Measurements from ENCODE around the gene CELA3A.
"Not testable (repeated sequence)": the region's sequence is repeated elsewhere in the genome, so short reads cannot be mapped to it uniquely, and the experiment has no call there.

Gene CELA3A

DNA sequence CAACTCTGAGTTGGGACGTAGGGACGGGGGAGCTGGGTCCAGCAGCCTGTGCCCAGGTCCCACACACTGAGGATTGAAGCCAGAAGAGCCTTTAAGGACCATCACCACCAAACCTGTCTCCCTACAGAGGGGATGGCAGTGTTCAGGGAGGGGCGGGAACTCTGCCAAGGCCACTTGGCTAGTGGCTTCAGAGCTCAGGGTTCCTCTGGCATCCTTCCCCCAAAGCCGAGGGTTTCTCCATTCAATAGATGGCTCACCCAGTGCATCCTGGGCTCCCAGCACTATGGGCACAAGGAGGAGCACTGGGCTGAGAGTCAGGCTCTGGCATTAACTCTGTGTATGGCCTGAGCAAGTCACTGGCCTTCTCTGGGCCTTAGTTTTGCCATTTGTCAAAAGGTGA is 20.2 kb upstream of the CELA3A start:
- DNase-seq (ENCODE audit: low read depth in 2 of 2) = not testable (repeated sequence)

DNA sequence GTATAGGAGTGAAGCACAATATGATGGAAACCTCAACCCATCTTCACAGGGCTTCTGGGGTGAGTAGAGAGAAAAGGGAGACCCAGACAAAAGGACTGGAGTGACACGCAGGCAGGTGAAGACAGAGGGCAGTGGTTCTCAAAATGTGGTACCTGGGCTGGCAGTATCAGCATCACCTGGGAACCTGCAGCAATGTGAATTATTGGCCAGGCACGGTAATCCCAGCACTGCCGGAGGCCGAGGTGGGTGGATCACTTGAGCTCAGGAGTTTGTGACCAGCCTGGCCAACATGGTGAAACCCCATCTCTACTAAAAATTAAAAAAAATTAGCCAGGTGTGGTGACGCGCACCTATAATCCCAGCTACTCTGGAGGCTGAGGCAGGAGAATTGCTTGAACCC is 19.3 kb upstream of the CELA3A start:
- DNase-seq (ENCODE audit: low read depth in 2 of 2) = not testable (repeated sequence)

GRCh38 chr1:21983539-21983938 is 17.9 kb upstream of the CELA3A start:
- not testable (repeated sequence) for DNase-seq (ENCODE audit: low read depth in 2 of 2)

DNA sequence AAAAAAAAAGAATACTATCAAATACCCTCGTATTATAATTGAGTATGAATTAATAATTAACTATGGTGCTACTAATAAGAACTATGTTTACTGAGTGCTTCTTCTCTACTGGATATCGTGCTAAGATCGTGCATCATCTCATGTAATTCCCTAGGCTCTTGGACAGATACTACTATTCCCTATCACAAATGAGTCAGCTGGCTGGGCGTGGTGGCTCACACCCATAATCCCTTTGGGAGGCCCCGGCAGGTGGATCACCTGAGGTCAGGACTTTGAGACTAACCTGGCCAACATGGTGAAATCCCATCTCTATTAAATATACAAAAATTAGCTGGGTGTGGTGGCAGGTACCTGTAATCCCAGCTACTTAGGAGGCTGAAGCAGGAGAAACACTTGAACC is 15.6 kb upstream of the CELA3A start:
- not testable (repeated sequence) for DNase-seq (ENCODE audit: low read depth in 2 of 2)

DNA sequence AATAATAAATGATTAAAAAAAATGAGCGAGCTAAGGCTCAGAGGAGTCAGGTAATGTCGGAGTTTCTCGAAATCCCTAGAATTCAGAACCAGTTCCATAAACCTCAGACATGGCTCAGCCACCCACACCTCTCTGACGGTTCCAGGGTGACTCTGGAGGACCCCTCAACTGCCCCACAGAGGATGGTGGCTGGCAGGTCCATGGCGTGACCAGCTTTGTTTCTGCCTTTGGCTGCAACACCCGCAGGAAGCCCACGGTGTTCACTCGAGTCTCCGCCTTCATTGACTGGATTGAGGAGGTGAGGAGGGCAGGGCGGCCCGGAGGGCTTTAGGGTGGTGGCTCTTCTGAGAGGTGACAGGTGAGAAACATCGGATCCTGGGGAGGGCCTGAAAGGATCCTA is 15.1 kb upstream of the CELA3A start:
- DNase-seq (ENCODE audit: low read depth in 2 of 2) = not testable (repeated sequence)

DNA sequence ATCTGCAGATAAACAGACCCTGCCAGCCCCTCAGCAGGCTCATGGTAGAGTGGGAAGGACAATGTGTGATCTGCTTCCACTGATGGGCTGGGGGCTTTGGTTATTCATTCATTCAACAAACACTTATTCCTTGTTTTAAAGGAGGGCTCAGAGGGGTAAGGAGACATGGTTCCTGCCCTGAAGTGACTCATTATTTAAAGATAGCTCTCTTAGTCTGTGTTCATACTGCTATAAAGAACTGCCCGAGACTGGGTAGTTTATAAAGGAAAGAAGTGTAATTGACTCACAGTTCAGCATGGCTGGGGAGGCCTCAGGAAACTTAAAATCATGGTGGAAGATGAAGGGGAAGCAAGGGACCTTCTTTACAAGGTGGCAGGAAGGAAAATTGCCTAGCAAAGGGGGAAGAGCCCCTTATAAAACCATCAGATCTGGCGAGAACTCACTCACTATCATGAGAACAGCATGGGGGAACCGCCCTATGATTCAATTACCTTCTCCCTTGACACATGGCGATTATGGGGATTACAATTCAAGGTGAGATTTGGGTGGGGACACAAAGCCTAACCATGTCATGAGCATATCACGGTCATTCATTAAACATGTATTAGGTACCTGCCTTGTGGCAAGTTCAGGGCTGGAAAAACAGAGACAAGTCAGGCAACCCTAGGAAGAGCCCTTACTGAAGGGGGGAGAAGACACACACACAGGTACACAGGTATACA is 11.6 kb upstream of the CELA3A start:
- not testable (repeated sequence) for DNase-seq (ENCODE audit: low read depth in 2 of 2)

GRCh38 chr1:21992186-21992585 is 9.3 kb upstream of the CELA3A start:
- DNase-seq (ENCODE audit: low read depth in 2 of 2) = not testable (repeated sequence)

GRCh38 chr1:21994716-21995115 is 6.7 kb upstream of the CELA3A start:
- DNase-seq (ENCODE audit: low read depth in 2 of 2) = not testable (repeated sequence)

GRCh38 chr1:21996663-21996970 is 4.8 kb upstream of the CELA3A start:
- DNase-seq (ENCODE audit: low read depth in 2 of 2) = not testable (repeated sequence)

GRCh38 chr1:21997891-21998623 is 3.4 kb upstream of the CELA3A start:
- DNase-seq (ENCODE audit: low read depth in 2 of 2) = not testable (repeated sequence)

GRCh38 chr1:21998624-21999294 is 2.7 kb upstream of the CELA3A start:
- DNase-seq (ENCODE audit: low read depth in 2 of 2) = not testable (repeated sequence)

DNA sequence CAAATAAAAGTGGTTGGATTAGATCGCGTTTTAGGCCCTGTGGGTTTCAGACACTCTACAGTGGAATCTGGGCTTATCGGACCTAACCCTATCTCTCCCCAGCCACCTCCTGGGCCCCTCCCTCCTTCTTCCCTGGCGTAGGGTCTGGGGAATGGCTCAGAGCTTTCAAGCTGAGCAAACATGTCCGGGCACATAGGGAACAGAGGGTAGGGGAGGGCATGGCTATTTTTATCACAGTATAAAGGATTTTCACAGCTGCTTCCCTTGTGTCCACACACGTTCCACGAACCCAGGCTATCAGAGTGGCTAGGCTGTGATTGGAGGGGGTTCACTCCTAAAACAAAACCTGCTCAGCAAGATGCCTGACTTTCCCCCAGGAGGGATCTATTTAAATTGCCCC is 1.8 kb upstream of the CELA3A start:
- DNase-seq (ENCODE audit: low read depth in 2 of 2) = not testable (repeated sequence)

- not testable (repeated sequence) for DNase-seq (ENCODE audit: low read depth in 2 of 2)
These were observed 1.0 kb downstream of the CELA3A start for GRCh38 chr1:22002461-22002860.

DNA sequence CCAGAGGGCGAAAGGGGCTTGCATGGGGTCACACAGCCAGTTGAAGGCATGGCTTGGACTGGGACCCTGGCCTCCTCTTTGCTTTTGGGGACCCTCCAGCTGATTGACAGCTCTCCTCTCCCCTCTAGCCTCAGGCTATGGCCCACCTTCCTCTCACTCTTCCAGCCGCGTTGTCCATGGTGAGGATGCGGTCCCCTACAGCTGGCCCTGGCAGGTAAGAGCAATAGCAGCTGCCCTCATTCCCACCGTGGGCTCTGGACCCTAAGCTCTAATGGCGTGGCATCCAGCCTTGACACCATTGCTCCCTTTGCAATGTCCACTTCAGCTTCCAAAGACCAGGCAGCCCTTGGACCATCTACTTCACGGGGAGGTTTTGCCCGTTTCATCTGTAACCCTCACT is 1.4 kb downstream of the CELA3A start:
- not testable (repeated sequence) for DNase-seq (ENCODE audit: low read depth in 2 of 2)

GRCh38 chr1:22003959-22004358 is 2.5 kb downstream of the CELA3A start:
- DNase-seq (ENCODE audit: low read depth in 2 of 2) = not testable (repeated sequence)

DNA sequence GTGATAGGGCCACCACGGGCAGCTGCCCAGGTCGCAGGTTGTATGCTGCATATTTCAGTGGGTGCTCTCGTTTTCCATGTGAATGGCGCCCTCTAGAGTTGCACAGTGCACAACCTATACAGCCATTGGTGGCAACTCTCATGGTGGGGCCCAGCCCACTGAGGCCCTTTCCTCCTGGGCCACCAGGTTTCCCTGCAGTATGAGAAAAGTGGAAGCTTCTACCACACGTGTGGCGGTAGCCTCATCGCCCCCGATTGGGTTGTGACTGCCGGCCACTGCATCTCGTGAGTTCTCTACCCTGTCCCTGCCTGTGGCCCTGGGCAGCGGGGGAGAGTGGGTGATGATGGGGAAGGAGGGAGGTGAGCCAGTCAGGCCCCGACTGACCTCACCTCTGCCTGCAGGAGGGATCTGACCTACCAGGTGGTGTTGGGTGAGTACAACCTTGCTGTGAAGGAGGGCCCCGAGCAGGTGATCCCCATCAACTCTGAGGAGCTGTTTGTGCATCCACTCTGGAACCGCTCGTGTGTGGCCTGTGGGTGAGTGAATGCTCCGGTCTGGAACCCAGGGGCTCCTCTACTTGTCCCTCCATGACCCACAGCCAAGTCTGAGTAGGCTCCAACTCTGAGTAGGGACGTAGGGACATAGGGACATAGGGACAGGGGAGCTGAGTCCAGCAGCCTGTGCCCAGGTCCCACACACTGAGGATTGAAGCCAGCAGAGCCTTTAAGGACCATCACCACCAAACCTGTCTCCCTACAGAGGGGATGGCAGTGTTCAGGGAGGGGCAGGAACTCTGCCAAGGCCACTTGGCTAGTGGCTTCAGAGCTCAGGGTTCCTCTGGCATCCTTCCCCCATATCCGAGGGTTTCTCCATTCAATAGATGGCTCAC is 4.0 kb downstream of the CELA3A start:
- not testable (repeated sequence) for DNase-seq (ENCODE audit: low read depth in 2 of 2)

DNA sequence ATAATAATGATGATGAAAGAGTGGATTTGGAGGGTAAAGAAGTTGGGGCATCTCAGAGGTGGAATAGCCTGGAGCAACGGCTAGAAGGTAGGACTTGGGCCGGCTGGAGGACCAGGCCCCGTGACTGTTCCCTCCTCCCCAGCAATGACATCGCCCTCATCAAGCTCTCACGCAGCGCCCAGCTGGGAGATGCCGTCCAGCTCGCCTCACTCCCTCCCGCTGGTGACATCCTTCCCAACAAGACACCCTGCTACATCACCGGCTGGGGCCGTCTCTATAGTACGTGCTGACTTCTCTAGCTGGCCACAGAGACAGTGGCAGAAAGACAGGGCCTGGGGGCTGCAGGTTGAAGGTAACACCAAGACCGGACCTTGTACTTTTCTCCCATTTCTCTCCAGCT is 5.3 kb downstream of the CELA3A start:
- not testable (repeated sequence) for DNase-seq (ENCODE audit: low read depth in 2 of 2)

- DNase-seq (ENCODE audit: low read depth in 2 of 2) = not testable (repeated sequence)
These were observed 5.8 kb downstream of the CELA3A start for GRCh38 chr1:22007262-22007661.

DNA sequence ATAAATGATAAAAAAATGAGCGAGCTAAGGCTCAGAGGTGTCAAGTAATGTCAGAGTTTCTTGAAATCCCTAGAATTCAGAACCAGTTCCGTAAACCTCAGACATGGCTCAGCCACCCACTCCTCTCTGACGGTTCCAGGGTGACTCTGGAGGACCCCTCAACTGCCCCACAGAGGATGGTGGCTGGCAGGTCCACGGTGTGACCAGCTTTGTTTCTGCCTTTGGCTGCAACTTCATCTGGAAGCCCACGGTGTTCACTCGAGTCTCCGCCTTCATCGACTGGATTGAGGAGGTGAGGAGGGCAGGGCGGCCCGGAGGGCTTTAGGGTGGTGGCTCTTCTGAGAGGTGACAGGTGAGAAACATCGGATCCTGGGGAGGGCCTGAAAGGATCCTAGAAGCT is 8.1 kb downstream of the CELA3A start:
- not testable (repeated sequence) for DNase-seq (ENCODE audit: low read depth in 2 of 2)

GRCh38 chr1:22012752-22013151 is 11.3 kb downstream of the CELA3A start:
- DNase-seq (ENCODE audit: low read depth in 2 of 2) = not testable (repeated sequence)

DNA sequence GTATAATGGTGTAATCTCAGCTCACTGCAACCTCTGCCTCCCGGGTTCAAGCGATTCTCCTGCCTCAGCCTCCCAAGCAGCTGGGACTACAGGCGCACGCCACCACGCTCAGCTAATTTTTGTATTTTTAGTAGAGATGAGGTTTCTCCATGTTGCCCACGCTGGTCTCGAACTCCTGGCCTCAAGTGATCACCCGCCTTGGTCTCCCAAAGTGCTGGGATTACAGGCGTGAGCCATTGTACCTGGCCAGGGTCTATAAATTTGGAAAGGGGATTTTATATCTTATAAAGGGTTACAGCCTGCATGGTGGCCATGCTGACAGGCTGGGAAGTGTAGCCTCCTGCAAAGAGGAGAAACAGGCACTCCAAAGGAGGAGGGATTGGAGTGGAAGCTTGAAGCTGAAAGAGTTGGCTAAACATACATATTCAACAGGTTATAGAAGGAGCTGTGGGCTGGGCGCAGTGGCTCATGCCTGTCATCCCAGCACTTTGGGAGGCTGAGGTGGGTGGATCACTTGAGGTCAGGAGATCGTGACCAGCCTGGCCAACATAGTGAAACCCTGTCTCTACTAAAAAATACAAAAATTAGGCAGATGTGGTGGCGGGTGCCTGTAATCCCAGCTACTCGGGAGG is 13.2 kb downstream of the CELA3A start:
- DNase-seq (ENCODE audit: low read depth in 2 of 2) = not testable (repeated sequence)
